T-helper 1 cell (primary cell): ENCODE results near the gene USP6NL.

ENCODE experiments used
- DNase-seq, 5 donors: peaks; one replicate each; pipeline ENCODE4 v3.0.0-alpha.2; 2012 to 2020

The USP6NL gene

DNA sequence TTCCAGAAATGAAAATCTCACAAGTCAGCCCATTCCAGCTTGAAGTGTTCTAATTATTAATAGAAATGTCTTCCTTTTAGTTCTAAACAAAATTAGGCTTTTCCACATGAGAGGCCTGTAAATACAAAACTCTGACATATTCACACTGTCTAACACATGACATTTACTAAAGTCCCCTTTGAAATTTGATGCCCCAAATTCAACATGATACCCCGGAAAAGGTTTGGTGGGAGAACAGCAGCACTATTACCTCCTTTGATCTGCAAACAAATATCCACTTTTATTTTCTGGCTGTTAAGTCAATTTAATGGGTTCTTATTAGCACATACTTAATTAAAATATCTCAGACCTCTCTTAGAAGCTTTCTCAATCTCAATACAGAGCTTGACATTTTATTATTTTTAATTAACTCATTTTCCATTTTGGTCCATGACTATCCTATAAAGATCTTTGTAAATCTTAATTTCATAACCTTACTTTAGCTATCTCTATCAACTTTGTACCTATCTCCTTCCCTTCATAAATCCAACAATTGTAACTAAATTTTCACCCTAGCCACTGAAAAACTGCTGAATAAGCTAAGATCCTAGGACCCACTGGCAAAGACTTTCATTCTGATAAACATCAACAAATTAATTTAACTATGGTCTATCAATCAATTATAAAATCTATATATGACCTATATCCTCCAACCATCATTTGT, 63.2 kb downstream of the USP6NL start:
- DNase-seq: no peak

DNA sequence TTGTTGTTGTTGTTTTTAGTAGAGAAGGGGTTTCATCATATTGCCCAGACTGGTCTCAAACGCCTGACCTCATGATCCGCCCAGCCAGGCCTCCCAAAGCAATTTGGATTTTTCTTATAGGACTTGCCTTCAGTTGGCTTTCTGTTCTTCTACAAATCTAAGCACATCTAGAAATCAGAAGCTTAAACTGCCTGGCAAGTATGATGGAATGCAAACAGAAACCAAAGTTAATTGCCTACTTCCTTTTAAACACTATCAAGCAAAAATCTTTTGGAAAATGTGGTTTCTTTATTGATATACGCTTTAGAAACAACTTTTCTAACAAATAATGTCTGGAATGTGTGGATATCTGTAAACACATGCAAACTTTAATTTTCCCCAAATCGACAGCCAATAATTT, 64.9 kb downstream of the USP6NL start:
- DNase-seq: no peak

DNA sequence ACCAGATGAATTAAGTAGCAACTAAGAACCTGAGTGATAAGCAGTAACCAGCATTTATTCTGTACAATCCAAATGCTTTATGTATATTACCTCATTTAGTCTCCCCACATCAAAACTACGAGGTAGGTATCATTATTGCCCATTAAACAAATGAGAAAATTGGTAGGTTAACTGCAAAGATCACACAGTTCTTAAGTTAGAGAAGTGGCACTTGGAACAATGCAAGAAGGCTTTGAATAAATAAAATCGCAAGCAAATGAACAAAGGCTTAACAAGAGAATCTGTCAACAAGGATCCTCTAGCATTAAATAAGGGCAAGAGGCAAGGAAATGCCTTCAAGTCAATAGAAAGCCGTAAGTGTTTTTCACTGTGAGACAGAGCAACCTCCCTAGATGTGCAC, 70.2 kb downstream of the USP6NL start:
- DNase-seq: no peak

DNA sequence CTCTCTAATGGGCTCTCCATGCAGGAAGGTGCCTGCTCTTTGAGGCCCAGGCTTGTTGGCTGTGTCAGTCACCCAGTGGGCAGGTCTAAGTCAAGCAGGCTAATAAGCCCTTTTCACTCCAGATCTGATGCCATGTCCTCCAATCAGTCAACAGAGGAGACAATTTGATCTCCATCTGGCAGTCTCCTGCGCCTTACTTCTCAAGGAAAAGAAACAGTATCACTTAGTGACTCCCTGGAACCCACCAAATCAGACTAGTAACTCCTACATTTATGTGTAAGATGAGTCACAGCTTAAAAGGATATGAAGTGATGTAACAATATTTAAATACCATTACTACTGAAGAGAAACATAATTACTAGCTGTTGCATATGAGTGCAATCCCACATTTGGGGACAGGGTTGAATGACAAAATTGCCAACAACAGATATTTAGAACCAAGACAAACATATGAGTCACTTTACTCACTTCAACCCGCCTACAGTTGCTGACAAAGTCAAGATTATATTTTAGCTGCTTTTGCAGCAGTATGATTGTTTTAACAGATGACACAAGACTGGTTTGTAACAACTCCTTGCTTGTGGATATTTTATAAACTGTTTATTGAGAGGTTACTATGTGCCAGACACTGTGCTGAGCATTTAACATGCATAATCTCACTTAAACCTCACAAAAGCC, 72.1 kb downstream of the USP6NL start:
- peak in 1 of 5 donors; percentile 17 for DNase-seq

DNA sequence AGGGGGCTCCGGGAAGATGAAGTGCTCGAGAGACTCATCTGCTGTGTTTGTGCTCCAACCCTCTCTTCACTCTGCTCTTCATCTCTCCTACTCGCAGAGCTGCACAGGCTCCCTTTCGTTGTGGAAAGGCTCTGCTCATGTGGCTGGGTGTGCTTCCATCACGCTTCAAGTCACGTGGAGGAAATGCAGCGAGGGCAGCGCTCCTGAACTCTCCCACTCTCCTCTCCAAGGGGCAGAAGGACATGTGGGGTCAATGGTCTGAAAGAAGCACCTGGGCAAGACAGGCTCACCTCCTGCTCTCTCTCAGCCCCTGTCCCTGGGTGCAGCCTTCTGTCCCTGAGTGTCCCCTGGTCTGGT, 72.6 kb downstream of the USP6NL start:
- DNase-seq: no peak

DNA sequence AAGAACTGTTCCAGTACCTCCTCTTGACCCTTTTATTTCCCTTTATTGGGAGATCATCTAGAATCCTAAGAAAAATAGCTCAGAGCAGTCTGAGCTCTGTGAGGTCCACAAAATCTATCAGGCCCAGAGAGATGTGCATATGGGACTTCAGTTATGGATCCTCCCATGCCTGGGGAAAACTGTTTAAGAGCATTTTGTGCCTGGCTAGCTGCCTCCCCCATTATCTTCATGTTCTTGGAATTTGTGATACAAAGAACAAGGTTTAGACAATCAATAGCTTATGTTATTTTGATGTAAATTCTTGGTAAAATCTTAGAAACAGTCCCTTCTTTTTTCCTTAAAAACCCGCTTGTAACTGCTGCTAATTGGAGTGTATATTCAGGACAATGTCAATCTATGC, 75.2 kb downstream of the USP6NL start:
- DNase-seq: no peak

DNA sequence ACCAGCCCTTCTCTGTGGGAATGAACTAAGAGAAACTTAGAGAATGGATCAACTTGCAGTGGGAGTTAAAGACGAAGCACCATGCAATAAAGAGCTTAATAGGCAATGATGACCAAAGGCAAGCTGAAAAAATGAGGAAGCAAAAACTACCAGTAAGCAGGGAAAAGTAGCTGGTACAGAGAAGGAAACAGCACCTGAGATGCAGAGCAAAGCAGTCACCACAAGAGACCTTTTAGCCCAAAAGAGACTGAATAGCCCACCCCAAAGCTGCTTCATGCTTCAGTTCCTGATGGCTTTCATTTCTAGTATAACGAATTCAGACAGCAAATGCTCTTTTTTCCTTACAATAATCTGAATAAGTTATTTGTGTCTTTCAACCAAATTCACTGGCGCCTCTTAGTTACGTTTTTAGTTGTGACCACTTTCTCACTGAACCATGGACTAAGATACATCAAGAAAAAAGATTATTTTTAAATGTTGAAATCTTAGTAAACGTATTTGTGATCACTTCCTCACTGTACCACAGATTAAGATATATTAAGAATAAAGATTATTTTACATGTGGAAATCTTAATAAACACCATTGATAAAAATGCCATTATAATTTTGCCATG, 76.0 kb downstream of the USP6NL start:
- DNase-seq: no peak

DNA sequence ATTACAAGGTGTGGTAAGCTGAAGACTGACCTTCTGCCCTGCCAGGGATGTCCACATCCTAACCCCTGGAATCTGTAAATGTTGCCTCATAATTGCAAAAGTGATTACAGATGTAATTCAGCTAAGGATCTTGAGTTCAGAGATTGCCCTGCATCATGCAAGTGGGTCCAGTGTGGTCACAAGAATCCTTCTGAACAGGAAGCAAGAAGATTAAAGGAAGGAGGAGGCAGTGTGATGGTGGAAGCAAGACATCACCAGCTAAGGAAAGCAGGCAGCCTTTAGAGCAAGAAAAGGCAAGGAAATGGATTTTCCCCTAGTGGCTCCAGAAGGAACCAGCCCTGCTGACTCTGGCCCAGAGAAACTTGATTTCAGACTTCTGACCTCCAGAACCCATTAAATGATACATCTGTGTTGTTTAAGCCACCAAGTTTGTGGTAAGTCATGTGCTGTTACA, 78.1 kb downstream of the USP6NL start:
- no peak for DNase-seq

DNA sequence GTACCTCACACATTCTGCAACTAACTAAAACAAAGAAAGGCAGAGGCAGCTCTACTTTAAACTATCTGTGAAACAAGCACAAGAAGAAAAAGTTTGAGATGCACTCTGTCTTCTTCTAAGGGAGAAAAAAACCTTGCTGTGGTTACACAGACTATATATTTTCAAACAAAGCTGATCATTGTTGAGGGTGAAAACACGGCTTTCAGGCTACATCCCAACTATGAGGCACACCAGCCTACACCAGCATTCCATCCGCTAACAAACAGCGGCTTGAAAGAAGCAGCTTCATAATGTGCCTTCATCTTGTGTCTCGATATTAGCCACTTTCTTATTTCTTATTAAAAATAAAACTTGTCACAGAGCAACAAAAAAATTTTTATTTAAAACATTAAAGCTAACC, 79.1 kb downstream of the USP6NL start:
- DNase-seq: no peak

DNA sequence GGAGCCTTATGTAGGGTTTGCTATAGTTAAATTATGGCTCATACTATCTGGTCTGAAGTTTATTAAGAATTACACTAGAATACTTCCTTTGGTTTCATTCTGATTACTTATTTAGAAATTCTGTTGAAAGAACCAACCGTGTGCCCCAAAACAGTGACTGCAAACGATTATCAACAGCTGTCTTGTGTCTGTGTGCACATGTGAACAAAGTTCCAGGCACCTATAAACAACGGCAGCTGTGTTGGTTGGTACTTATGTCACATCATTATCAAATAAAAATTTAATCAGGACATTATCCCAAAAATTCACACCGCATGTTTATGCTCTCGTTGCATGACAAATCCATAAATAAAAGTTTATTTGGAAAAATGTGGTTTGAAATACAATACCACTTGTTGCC, 80.6 kb downstream of the USP6NL start:
- no peak for DNase-seq

DNA sequence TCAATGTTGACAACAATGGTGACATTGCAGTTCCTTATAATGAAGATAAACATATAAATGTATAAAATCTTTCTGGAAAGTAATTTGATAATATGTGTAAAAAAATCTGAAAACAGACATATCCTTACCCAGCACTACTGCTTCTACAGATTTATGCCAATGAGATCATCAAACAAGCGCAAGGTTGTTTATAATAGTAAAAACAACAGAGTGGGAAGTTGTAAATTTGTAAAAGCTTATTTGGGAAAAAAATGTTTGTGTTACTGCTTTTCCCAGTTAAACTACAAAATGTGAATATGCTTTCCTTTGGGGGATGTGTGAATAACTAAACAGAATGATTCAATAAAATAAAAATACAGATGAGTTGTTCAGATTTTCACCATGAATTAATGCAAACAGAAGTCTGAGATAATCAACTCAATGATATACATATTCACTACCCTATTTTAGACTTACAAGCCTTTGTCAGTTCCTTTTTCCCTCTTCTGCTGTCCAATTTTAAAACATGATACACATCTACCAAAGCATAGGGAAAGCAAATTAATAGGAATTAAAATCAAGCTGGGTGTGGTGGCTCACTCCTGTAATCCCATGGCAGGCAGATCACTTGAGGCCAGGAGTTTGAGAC, 82.1 kb downstream of the USP6NL start:
- DNase-seq: no peak

DNA sequence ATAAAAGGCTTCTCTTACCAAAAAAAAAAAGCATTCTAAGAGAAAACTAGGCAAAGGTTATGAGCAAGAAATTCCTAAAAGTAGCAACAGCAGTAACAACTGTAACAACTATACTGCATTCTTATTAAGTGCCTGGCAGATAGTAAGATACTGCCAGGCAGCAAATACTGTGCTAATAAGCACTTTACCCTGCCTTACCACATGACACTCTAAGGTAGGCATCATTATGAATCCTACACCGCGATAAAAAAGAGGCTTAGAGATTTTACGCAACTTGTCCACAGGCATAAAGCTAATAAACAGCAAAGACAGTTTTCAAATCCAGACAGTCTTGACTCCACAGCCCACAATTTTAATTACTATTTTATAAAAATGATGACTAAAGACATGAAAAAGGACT, 83.2 kb downstream of the USP6NL start:
- DNase-seq: no peak

DNA sequence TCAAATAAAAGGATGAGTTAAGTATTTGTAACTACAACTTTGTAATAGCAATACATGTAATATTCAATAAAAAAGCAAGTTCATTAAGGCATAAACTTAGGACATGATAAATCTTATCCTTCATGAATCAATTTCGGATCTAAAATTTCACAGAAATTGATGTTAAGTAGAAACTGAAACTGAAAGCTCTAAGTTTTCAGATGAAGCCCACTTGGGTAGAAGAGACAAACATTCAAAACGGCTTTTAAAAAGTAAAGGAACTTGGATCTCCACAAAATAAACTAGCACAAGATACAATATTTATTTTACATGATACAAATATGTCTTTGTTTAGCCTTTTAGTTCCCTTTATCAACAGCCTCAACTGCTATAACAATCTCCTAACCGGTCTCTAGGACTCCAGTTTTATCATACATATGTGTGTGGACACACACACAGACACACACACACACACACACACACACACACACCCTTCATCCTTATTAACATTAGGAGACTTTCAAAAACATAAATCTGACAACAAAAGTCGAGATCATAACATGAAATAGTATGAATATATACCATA, 83.7 kb downstream of the USP6NL start:
- peak in 1 of 5 donors; percentile 14 for DNase-seq

DNA sequence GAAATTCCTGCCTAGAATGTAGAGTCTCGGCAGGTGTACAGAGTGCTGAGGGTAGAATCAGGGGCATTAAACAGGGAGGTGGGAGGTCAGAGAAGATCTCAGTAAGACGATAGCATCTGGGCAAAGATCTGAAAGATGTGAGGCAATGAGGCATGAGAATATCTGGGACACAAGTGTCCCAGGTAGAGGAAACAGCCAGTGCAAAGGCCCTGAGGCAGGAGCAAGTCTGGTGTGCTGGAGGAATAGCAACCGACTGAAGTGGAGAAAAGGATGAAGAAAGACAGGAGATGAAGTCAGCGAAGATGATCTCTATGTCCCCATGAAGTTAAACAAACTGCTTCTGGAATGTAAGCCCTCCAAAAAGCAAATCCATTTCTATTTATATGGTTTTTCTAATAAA, 84.4 kb downstream of the USP6NL start:
- DNase-seq: no peak

DNA sequence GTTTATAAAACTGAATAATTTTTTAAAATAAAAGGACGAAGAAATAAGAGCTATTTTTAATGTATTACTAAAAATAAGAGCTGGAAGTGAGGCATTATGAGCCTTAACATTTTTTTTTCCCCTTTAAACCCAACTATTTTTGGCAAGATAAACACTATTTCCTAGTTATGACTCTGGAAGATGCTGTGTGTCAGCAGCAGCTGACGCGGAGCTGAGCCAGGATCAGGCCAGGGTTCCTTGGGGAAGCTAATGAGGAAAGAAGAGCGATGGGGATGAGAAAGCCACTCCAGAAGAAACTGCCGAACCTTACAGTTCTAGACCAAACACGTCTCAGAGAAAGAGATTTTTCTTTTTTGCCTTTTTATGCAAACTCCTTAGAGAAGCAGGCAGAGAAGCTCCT, 85.9 kb downstream of the USP6NL start:
- no peak for DNase-seq

DNA sequence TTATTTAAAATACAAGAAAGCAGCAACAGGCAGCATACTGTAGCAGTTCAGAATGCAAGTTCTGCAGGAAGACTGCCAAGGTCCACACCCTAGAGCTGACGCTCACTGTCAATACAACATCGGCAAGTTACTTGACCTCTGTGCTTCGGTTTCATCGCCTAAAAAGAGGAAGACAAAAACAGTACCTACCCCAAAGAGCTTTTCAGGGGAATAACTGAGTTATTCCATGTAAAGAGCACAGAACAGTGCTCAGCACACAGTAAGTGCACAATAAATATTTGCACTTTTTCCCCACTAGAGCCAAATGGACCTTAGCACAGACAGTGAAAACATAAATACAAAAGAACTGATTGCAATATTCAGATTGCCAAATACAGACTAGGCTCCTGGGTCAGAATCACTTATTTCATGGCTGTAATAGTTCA, 88.6 kb downstream of the USP6NL start:
- DNase-seq: no peak

DNA sequence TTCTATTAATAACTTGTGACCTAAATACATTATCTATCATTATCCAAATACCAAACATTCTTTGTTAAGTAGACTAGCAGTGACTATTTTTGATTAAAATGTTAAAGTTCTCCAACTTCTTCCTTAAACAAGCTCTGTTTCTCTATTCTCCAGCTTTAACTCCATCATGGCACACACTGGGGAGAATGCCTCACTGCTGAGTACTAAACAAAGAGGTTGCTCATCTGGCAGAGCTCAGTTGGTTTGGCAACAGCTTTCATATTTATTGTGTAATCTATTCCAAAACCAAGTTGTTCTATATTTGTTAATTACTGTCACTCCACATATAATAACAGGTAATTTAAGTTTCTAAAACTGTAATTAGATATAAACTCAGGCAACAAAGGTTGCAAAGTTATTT, 89.6 kb downstream of the USP6NL start:
- DNase-seq: no peak

DNA sequence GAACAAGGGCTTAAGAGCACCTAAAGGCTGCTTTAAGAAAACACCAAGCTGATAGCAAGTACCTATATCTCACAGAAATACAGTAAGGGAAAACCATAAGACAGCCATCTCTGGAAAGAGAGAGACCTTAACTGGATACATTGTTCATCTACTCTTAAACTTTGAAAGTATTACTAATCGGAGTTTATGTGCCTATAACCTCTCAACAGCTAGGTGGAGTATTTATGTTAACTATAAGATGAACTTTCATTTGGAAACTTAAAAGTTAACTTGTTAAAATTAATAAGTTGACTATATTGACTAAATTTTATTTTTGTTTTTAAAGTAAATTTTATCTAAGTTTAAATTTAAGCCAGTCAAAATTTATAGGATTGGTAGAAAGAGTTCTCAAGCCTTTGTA, 90.6 kb downstream of the USP6NL start:
- DNase-seq: no peak

DNA sequence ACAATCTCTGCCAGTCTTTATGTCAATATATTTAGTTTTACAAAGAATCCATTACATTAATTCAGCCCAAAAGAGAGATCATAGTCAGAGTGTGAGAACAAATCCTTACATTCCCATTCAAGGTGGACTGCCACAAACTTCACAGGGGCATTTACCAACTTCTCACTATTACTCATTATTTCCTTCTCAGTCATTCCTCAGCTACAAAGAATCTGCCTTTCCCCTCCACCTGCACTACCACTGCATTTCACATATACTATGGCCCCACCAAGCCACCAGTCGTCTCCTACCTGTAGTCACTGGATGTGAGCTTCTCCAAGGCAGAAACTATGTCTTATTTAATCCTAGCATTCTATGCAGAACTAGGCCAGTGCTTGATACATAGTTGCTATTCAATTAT, 94.3 kb downstream of the USP6NL start:
- peak in 1 of 5 donors; percentile 13 for DNase-seq

DNA sequence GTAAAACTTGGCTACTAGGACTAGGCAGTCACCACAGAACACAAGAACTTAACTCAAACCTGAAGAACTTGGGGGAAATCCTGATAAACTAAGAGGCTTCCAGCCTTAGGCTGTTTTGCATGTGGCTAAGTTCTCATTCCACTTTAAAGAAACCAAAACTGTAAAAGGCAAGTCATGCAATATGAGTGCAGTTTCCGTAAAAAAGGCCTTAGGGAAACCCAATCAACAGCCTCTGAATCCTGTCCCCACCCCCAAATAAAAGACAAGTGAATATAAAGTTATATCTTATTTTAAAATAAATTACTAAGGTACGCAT, 95.1 kb downstream of the USP6NL start:
- peak in 1 of 5 donors; percentile 15 for DNase-seq

DNA sequence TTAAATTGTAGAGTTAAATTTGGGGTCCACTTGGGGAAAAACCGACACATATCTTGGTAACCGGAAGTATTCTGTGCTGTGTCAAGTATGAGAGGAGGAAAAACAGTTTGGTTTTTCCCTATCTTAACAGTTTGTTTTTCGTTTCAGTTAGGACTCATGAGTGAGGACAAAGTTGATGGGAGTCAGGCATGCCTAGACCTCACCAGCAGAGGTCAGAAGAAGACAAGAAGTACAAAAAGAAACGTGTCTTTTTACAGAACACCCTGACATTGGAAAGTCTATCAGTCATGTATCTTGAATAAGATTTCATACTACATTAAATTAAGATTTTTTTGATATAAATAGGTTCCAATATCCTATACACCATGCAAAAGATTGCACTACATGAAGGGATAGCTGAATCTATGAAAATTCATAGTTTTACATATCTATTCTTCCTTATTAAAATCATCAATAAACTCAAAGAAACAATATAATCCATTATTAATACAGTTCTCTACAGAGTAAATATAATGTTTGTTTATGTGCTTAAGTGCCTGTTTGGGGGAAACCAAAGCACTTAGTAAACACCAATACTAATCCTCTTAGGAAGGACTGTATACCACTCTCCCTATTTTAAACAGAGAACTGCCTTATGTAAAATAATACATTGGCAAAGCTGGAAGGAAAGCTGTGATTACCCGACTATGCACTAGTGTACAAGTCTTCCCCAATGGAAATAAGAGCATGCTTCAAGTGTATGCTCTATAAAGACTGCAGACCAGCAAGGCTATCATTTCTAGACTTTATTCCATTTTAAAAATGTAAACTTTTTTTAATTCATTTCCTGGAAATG, 95.6 kb downstream of the USP6NL start:
- peak in 4 of 5 donors; percentile 10 to 64 (median 29) for DNase-seq

DNA sequence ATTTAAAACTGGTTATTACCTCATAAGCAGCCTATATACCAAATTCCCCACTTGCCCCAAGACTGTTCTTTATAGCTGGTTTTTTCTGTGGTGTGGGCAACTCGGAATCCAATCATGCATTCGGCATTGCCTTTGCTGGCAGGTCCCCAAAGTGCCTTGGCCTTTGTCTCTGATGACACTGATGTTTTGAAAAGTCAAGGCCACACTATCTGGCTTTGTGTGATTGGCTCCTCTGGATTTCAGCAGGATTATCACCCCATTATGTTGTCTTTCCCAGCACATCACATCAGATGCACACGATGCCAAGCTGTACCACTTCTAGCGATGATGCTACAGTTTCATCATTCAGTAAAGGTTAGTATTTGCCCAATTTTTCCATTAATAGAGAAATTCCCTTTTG, 97.7 kb downstream of the USP6NL start:
- DNase-seq: no peak

DNA sequence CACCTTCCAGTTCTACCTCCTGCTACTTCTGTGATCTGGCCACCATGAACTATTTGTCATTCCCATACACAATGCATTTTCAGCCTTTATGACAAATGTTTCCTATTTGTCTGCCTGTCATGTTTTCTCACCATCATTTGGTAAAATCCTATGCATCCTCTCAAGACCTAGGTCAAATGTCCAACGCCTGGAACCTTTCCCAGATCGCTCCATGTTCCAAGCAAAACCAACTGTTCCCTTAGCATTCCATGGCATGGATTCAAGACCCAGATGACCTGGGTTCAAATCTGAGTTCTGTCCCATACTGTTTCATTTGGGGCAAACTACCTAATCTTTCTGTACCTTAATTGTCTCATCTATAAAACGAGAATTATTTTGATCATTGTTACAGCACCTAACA, 98.9 kb downstream of the USP6NL start:
- no peak for DNase-seq
